ENCODE data around the gene RASSF10.

GRCh38 chr11:12968101-12968500 is 41.0 kb upstream of the RASSF10 start:
- TF ChIP-seq CTCF (IDR thresholded peaks at IDR 0.05) (no peak), POLR2A (IDR thresholded peaks at IDR 0.05) (no peak)
